ENCODE results near the gene PTGER3. TPM values are rescaled to one million over a fixed set of nuclear protein-coding genes. Genes with fewer than 3 reads are reported as not detected.

PTGER3 gene
- total RNA-seq, 1 donor from 2014 or later = not detected

- no peaks in the 10 kb centered on the region for H3K9me3 Mint-ChIP-seq
- no peak for TF ChIP-seq CTCF (conservative IDR thresholded peaks at IDR 0.05)
- H3K27me3 Mint-ChIP-seq (ENCODE audit: low read depth) = peaks cover 16% of the 10 kb centered on the region
- H3K36me3 Mint-ChIP-seq (ENCODE audit: low read depth) = no peaks in the 10 kb centered on the region
- no peak for DNase-seq (ENCODE audit: low read depth, low spot score)
- no peak overlapping the region for H3K4me3 Mint-ChIP-seq
- H3K27ac Mint-ChIP-seq (ENCODE audit: unreplicated experiment) = no peak overlapping the region
- H3K4me1 Mint-ChIP-seq = no peaks in the 10 kb centered on the region
These were observed 14.5 kb downstream of the PTGER3 start for GRCh38 chr1:71033136-71033535.

- no peak overlapping the region for H3K27ac Mint-ChIP-seq (ENCODE audit: unreplicated experiment)
- H3K36me3 Mint-ChIP-seq (ENCODE audit: low read depth) = no peaks in the 10 kb centered on the region
These were observed 16.2 kb downstream of the PTGER3 start for GRCh38 chr1:71031426-71031825.

GRCh38 chr1:71030026-71030425 lies 17.6 kb downstream of the PTGER3 start:
- peaks cover 19% of the 10 kb centered on the region for H3K27me3 Mint-ChIP-seq (ENCODE audit: low read depth)
- no peak overlapping the region for H3K27ac Mint-ChIP-seq (ENCODE audit: unreplicated experiment)
- no peak for DNase-seq (ENCODE audit: low read depth, low spot score)
- no peak overlapping the region for H3K4me3 Mint-ChIP-seq
- no peaks in the 10 kb centered on the region for H3K9me3 Mint-ChIP-seq
- H3K36me3 Mint-ChIP-seq (ENCODE audit: low read depth) = no peaks in the 10 kb centered on the region
- H3K4me1 Mint-ChIP-seq = no peaks in the 10 kb centered on the region
- no peak for TF ChIP-seq CTCF (conservative IDR thresholded peaks at IDR 0.05)

More at GRCh38 chr1:71031426-71031825, 16.2 kb downstream of the PTGER3 start:
- no peak for TF ChIP-seq CTCF (conservative IDR thresholded peaks at IDR 0.05)
- no peaks in the 10 kb centered on the region for H3K4me1 Mint-ChIP-seq
- H3K27me3 Mint-ChIP-seq (ENCODE audit: low read depth) = peaks cover 19% of the 10 kb centered on the region
- H3K4me3 Mint-ChIP-seq = no peak overlapping the region
- no peak for DNase-seq (ENCODE audit: low read depth, low spot score)
- no peaks in the 10 kb centered on the region for H3K9me3 Mint-ChIP-seq

GRCh38 chr1:71028981-71029380 lies 18.6 kb downstream of the PTGER3 start:
- Mint-ChIP-seq H3K36me3 (ENCODE audit: low read depth) (no peaks in the 10 kb centered on the region), H3K4me1 (no peaks in the 10 kb centered on the region), H3K9me3 (no peaks in the 10 kb centered on the region), H3K27ac (ENCODE audit: unreplicated experiment) (no peak overlapping the region), H3K4me3 (no peak overlapping the region), H3K27me3 (ENCODE audit: low read depth) (peaks cover 19% of the 10 kb centered on the region)
- no peak for TF ChIP-seq CTCF (conservative IDR thresholded peaks at IDR 0.05)
- DNase-seq (ENCODE audit: low read depth, low spot score) = no peak

GRCh38 chr1:71027991-71028390 lies 19.6 kb downstream of the PTGER3 start:
- no peak overlapping the region for H3K27ac Mint-ChIP-seq (ENCODE audit: unreplicated experiment)
- no peak for TF ChIP-seq CTCF (conservative IDR thresholded peaks at IDR 0.05)
- H3K27me3 Mint-ChIP-seq (ENCODE audit: low read depth) = peaks cover 16% of the 10 kb centered on the region
- no peak for DNase-seq (ENCODE audit: low read depth, low spot score)
- H3K9me3 Mint-ChIP-seq = no peaks in the 10 kb centered on the region
- no peaks in the 10 kb centered on the region for H3K4me1 Mint-ChIP-seq
- no peaks in the 10 kb centered on the region for H3K36me3 Mint-ChIP-seq (ENCODE audit: low read depth)
- no peak overlapping the region for H3K4me3 Mint-ChIP-seq

GRCh38 chr1:71026093-71026492 lies 21.5 kb downstream of the PTGER3 start:
- DNase-seq (ENCODE audit: low read depth, low spot score) = no peak
- no peaks in the 10 kb centered on the region for H3K4me1 Mint-ChIP-seq
- H3K27me3 Mint-ChIP-seq (ENCODE audit: low read depth) = peaks cover 18% of the 10 kb centered on the region
- H3K36me3 Mint-ChIP-seq (ENCODE audit: low read depth) = no peaks in the 10 kb centered on the region
- H3K9me3 Mint-ChIP-seq = no peaks in the 10 kb centered on the region
- H3K27ac Mint-ChIP-seq (ENCODE audit: unreplicated experiment) = no peak overlapping the region
- TF ChIP-seq CTCF (conservative IDR thresholded peaks at IDR 0.05) = no peak
- no peak overlapping the region for H3K4me3 Mint-ChIP-seq
